Right lobe of liver (tissue), 6 donors: ENCODE measurements around the gene RHOT2. TPM values are rescaled to one million over a fixed set of nuclear protein-coding genes. Genes with fewer than 3 reads are reported as not detected.

Source experiments
- ATAC-seq, 4 donors: fragments of 200-7000 bp; cut with Tn5 transposase; one replicate each; pipeline ENCODE4 v1.9.1; 2020; ENCODE audit warnings: mild to moderate bottlenecking in 4 of 4, moderate library complexity in 4 of 4
- DNase-seq, 3 donors: peaks; one replicate each; pipeline ENCODE4 v3.0.0-alpha.2; 2020
- H3K27ac ChIP-seq, 3 donors: fragments of 200-600 bp; one replicate each; pipeline ENCODE4 v1.8.0; 2022
- H3K27me3 ChIP-seq, 2 donors: fragments of 200-600 bp; one replicate each; pipeline ENCODE4 v1.8.0; 2022
- H3K36me3 ChIP-seq, 4 donors: fragments of 200-600 bp; sonication (generic) in 1 of 4; one replicate each; pipeline versions ENCODE4 v1.5.1 to v1.8.0; 2017 to 2022; ENCODE audit warnings: control low read depth in 1 of 4
- H3K4me1 ChIP-seq, 4 donors: fragments of 200-600 bp; sonication (generic) in 1 of 4; one replicate each; pipeline versions ENCODE4 v1.5.1 to v1.8.0; 2017 to 2022; ENCODE audit warnings: control low read depth in 1 of 4
- H3K4me3 ChIP-seq, 3 donors: fragments of 200-600 bp; one replicate each; pipeline ENCODE4 v1.8.0; 2022
- H3K9me3 ChIP-seq, 4 donors: fragments of 200-600 bp; sonication (generic) in 1 of 4; one replicate each; pipeline versions ENCODE4 v1.5.1 to v1.8.0; 2017 to 2022; ENCODE audit warnings: control low read depth in 1 of 4
- POLR2A ChIP-seq: fragments of 450-650 bp; IDR thresholded peaks from one replicate; pipeline ENCODE4 v1.6.1; 2017; ENCODE audit warnings: antibody characterized with exemption, mild to moderate bottlenecking
- WGBS: methylation state at CpG from one replicate; pipeline ENCODE4 v1.1.6; 2018; ENCODE audit warnings: low coverage, low lambda C conversion rate; ENCODE audit not compliant: insufficient coverage; ENCODE audit errors: missing lambda C conversion rate; 5-methylcytosine and 5-hydroxymethylcytosine counted together
- intact Hi-C, 2 donors: fragments of 100-400 bp; cut with DNase I; formaldehyde crosslinking; loops; one replicate each; pipeline versions ENCODE4 v1.11.2 to v1.14.1; 2022
- total RNA-seq, 6 experiments: library from RNA; depleted of rRNA in 2 of 6; stranded (reverse); fragments of >200 nt in 2 of 6; fragmentation: NEBNext Ultra II Directional in 3 of 6; extraction: Animal tissue kit (Norgen Biotek cat#: 25700) in 3 of 6; gene quantifications; one replicate each; pipeline versions ENCODE4 v1.1.0 to v1.2.4, GENCODE V29; 2016 to 2023
- TF ChIP-seq, protein P1 (sequence below), 4 donors: fragments of 200-600 bp in 3 of 4; fragments of 450-650 bp in 1 of 4; IDR thresholded peaks; one replicate each; pipeline versions ENCODE4 v1.5.1 to v1.8.0; 2016 to 2022; ENCODE audit warnings: antibody characterized with exemption in 4 of 4, mild to moderate bottlenecking in 2 of 4
- donor health status: DM: no; HTN: yes; CAD: no.
- donor health status: DM: no; HTN: no; CAD: no.
- donor health status: DM: no; HTN: no; CAD: no.
- donor health status: DM: no; HTN: yes; CAD: no.
- donor health status: DM: no; HTN: yes; CAD: no.

Gene RHOT2
- total RNA-seq, 6 experiments from 2014 or later = 28.5 to 44.8 (median 40.3) TPM

DNA sequence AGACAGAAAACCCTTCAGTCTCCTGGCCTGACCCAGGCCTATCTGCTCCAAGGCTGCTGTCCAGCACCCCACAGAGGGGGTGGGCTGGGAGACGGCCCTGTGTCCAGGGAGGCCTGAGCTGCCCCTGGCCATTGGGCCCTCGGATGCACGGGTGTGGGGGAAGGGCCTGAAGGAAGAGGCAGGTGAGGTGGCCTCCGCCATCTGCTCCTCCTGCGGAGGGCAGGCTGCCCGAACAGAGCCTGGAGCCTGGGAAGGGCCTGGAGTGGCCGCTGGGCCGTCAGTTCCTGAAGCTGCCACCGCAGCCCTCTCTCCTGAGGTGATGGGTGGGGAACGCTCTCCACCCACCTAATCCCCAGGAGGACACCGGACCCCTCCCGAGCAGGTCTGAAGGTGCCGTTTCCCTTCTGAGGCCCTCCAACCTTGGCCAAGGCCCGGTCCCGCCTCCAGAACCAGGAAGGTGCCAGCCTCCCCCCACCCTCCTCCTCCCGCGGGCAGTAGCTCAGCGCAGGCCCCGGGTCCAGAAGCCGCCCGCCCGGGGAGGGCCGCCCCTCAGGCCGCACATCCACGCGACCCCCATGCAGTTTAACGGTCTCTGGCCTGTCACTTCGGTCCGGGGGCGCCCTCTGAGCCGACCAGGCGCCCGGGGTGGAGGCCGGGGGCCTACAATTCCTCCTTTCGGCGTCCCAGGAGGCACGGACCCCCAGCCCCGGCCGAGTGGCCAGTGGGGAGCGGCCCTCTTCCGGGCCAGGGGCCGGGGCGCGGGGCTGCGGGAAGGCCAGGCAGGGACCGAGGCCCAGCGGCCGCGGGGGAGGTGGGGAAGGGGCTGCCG lies 36.8 kb downstream of the RHOT2 start:
- H3K4me1 ChIP-seq = no peaks in the 10 kb centered on the region
- H3K27me3 ChIP-seq = peaks cover 8 to 13% of the 10 kb centered on the region in 2 donors
- no peak overlapping the region for H3K4me3 ChIP-seq
- DNase-seq (no peak), ATAC-seq (no peak)
- intact Hi-C loops = loop anchor here in 1 of 2 donors (5.0 kb wide), 1 partner anchor 78 kb away; no protein-coding TSS in a partner anchor
- H3K27ac ChIP-seq = no peak overlapping the region
- WGBS = 18% methylated on average over 10 of the region's 50 CpGs
- no peak for TF ChIP-seq POLR2A
- TF ChIP-seq, protein P1, sequence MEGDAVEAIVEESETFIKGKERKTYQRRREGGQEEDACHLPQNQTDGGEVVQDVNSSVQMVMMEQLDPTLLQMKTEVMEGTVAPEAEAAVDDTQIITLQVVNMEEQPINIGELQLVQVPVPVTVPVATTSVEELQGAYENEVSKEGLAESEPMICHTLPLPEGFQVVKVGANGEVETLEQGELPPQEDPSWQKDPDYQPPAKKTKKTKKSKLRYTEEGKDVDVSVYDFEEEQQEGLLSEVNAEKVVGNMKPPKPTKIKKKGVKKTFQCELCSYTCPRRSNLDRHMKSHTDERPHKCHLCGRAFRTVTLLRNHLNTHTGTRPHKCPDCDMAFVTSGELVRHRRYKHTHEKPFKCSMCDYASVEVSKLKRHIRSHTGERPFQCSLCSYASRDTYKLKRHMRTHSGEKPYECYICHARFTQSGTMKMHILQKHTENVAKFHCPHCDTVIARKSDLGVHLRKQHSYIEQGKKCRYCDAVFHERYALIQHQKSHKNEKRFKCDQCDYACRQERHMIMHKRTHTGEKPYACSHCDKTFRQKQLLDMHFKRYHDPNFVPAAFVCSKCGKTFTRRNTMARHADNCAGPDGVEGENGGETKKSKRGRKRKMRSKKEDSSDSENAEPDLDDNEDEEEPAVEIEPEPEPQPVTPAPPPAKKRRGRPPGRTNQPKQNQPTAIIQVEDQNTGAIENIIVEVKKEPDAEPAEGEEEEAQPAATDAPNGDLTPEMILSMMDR (IDR thresholded peaks at IDR 0.05) = no peak
- H3K36me3 ChIP-seq = no peaks in the 10 kb centered on the region
- no peaks in the 10 kb centered on the region for H3K9me3 ChIP-seq

GRCh38 chr16:705431-706188 lies 37.7 kb downstream of the RHOT2 start, which contains the start of gene FBXL16:
Gene FBXL16, minus strand, starts transcription at chr16:705801. Its CDS starts 8,396 bp downstream, at chr16:697405.
- DNase-seq (no peak), ATAC-seq (no peak)
- TF ChIP-seq, protein P1 (IDR thresholded peaks at IDR 0.05) = no peak
- TF ChIP-seq POLR2A = no peak
- Histone ChIP-seq H3K36me3 (no peaks in the 10 kb centered on the region), H3K27me3 (peaks cover 5 to 8% of the 10 kb centered on the region in 2 donors), H3K4me1 (no peaks in the 10 kb centered on the region), H3K27ac (no peak within 1 kb of the TSS), H3K9me3 (no peaks in the 10 kb centered on the region), H3K4me3 (no peak within 1 kb of the TSS)
- intact Hi-C loops = loop anchor here in 1 of 2 donors (5.0 kb wide), 1 partner anchor 77 kb away; no protein-coding TSS in a partner anchor
- WGBS = no CpG with 5 or more reads among the region's 115 CpGs

- Histone ChIP-seq H3K4me1 (no peaks in the 10 kb centered on the region), H3K9me3 (no peaks in the 10 kb centered on the region), H3K4me3 (no peak overlapping the region), H3K36me3 (no peaks in the 10 kb centered on the region), H3K27me3 (peaks cover 0 to 3% of the 10 kb centered on the region in 2 donors), H3K27ac (no peak overlapping the region)
- 5% methylated on average over 22 of the region's 49 CpGs for WGBS
- TF ChIP-seq, protein P1 (IDR thresholded peaks at IDR 0.05) = no peak
- TF ChIP-seq POLR2A = no peak
- DNase-seq = no peak
- intact Hi-C loops = loop anchor here in 1 of 2 donors (5.0 kb wide), 1 partner anchor 76 kb away; no protein-coding TSS in a partner anchor
- ATAC-seq = no peak
These were observed 38.5 kb downstream of the RHOT2 start for GRCh38 chr16:706189-707061.

- Histone ChIP-seq H3K27me3 (no peaks in the 10 kb centered on the region), H3K36me3 (no peaks in the 10 kb centered on the region), H3K4me3 (no peak overlapping the region), H3K4me1 (no peaks in the 10 kb centered on the region), H3K9me3 (no peaks in the 10 kb centered on the region), H3K27ac (no peak overlapping the region)
- intact Hi-C loops = loop anchor here in 1 of 2 donors (5.0 kb wide), 1 partner anchor 75 kb away; no protein-coding TSS in a partner anchor
- TF ChIP-seq, protein P1 (IDR thresholded peaks at IDR 0.05) = no peak
- TF ChIP-seq POLR2A = no peak
- DNase-seq = no peak
- no peak for ATAC-seq
- WGBS = 22% methylated on average over 4 of the region's 14 CpGs
These were observed 39.2 kb downstream of the RHOT2 start for GRCh38 chr16:707062-707538.
